Psoas muscle (tissue), 8 donors: ENCODE measurements around the gene AKR7A3. TPM values are rescaled to one million over a fixed set of nuclear protein-coding genes. Genes with fewer than 3 reads are reported as not detected.

Experiments
- ATAC-seq, 4 donors: fragments of 200-7000 bp; cut with Tn5 transposase; one replicate each; pipeline ENCODE4 v1.9.1; 2020; ENCODE audit warnings: moderate library complexity in 3 of 4, mild to moderate bottlenecking in 2 of 4
- DNase-seq, 2 donors: peaks; one replicate each; pipeline ENCODE4 v3.0.0-alpha.2; 2020
- H3K27ac ChIP-seq: fragments of 200-600 bp; one replicate; pipeline ENCODE4 v1.8.0; 2022
- H3K27me3 ChIP-seq, 3 donors: fragments of 200-600 bp in 1 of 3; one replicate each; pipeline versions ENCODE4 v1.6.1 to v1.8.0; 2013 to 2022; ENCODE audit warnings: low read length in 2 of 3, mild to moderate bottlenecking in 2 of 3, moderate library complexity in 1 of 3; ENCODE audit not compliant: insufficient read depth in 3 of 3
- H3K36me3 ChIP-seq, 2 donors: fragments of 200-600 bp in 1 of 2; one replicate each; pipeline versions ENCODE4 v1.6.1 to v1.8.0; 2013 to 2022; ENCODE audit warnings: low read depth in 1 of 2, mild to moderate bottlenecking in 1 of 2, moderate library complexity in 1 of 2; ENCODE audit not compliant: insufficient read depth in 1 of 2
- H3K4me1 ChIP-seq: fragments of 200-600 bp; one replicate; pipeline ENCODE4 v1.8.0; 2022
- H3K4me3 ChIP-seq: fragments of 200-600 bp; one replicate; pipeline ENCODE4 v1.8.0; 2022; ENCODE audit warnings: mild to moderate bottlenecking
- H3K9me3 ChIP-seq: fragments of 200-600 bp; one replicate; pipeline ENCODE4 v1.8.0; 2022
- CTCF ChIP-seq: fragments of 200-600 bp; IDR thresholded peaks from one replicate; pipeline ENCODE4 v1.8.0; 2022; ENCODE audit warnings: antibody characterized with exemption
- WGBS, 3 donors: extraction: QIAGEN DNeasy Blood & Tissue Kit; methylation state at CpG; one replicate each; pipeline versions ENCODE4 v1.1.6 to v1.1.7; 2013; 5-methylcytosine and 5-hydroxymethylcytosine counted together
- intact Hi-C, 2 donors: fragments of 100-400 bp; cut with DNase I; formaldehyde crosslinking; loops; one replicate each; pipeline versions ENCODE4 v1.11.0 to v1.14.2; 2022
- polyA plus RNA-seq, 3 donors: library from polyadenylated mRNA; stranded (reverse); fragments of 200-250 nt; gene quantifications; one replicate each; pipeline ENCODE4 v1.2.3, GENCODE V29; 2013
- total RNA-seq, 4 donors: library from RNA; stranded (reverse); fragmentation: NEBNext Ultra II Directional in 2 of 4; extraction: Animal tissue kit (Norgen Biotek cat#: 25700) in 2 of 4; gene quantifications; one replicate each; pipeline versions ENCODE4 v1.2.1 to v1.2.4, GENCODE V29; 2021 to 2023
- donor health status: healthy with polysubstance abuse.
- donor health status: DM: no; HTN: no; CAD: no; lungs with moderate emphysema.
- donor health status: Bipolar disorder and iron deficiency.
- donor health status: healthy.
- donor health status: DM: yes; HTN: yes; CAD: no.
- donor health status: DM: no; HTN: no; CAD: no.
- donor health status: DM: no; HTN: no; CAD: no.
- donor health status: DM: yes; HTN: yes; CAD: no.

AKR7A3 gene
- total and polyA plus RNA-seq, 7 donors: 0.15 to 0.42 (median 0.34) TPM; not detected in 1

- no peaks in the 10 kb centered on the region for H3K9me3 ChIP-seq
- H3K4me3 ChIP-seq: peak overlapping the region; percentile 97
- TF ChIP-seq CTCF: no peak
- ATAC-seq (no peak), DNase-seq (no peak)
- intact Hi-C loops: loop anchor here in 1 of 2 donors (5.0 kb wide), 1 partner anchor 61 kb away; the partner anchor contains the start of genes EMC1 and MRTO4
- WGBS, 3 donors: 33 to 39% (median 34%) methylated on average over 20 of the region's 20 CpGs
- peaks cover 28% of the 10 kb centered on the region for H3K4me1 ChIP-seq
- H3K27ac ChIP-seq: peak overlapping the region; percentile 99
- H3K36me3 ChIP-seq: peaks cover 0 to 18% of the 10 kb centered on the region in 2 donors
- no peaks in the 10 kb centered on the region for H3K27me3 ChIP-seq
Measured at GRCh38 chr1:19312782-19313635, 24.4 kb upstream of the AKR7A3 start.

- Histone ChIP-seq H3K4me3 (peak within 1 kb of the TSS; percentile 97), H3K27ac (peak within 1 kb of the TSS; percentile 99), H3K4me1 (peaks cover 28% of the 10 kb centered on the region), H3K9me3 (no peaks in the 10 kb centered on the region), H3K36me3 (peaks cover 0 to 20% of the 10 kb centered on the region in 2 donors), H3K27me3 (no peaks in the 10 kb centered on the region)
- intact Hi-C loops: loop anchor here in 1 of 2 donors (5.0 kb wide), 1 partner anchor 60 kb away; the partner anchor contains the start of genes EMC1 and MRTO4
- DNase-seq (peak; percentile 95 to 97), ATAC-seq (peak; percentile 96 to 97 (median 96))
- 0 to 1% (median 0%) methylated on average over 74 to 105 of the region's 105 CpGs for WGBS, 3 donors
- TF ChIP-seq CTCF: peak; percentile 7
Measured at GRCh38 chr1:19311931-19312781, 23.6 kb upstream of the AKR7A3 start, which contains the start of the genes AKR7A2 and SLC66A1. Gene AKR7A2, minus strand, starts transcription at chr1:19312144. Its CDS starts 20 bp downstream, at chr1:19312124. Gene SLC66A1, plus strand, starts transcription at chr1:19312326. Its CDS starts 5,352 bp downstream, at chr1:19317678.

- Histone ChIP-seq H3K9me3 (no peaks in the 10 kb centered on the region), H3K27ac (peak overlapping the region; percentile 99), H3K27me3 (no peaks in the 10 kb centered on the region), H3K4me1 (peaks cover 28% of the 10 kb centered on the region), H3K4me3 (peak overlapping the region; percentile 97), H3K36me3 (peaks cover 0 to 26% of the 10 kb centered on the region in 2 donors)
- TF ChIP-seq CTCF: no peak
- no peak for ATAC-seq
- peak in 1 of 2 donors; percentile 66 for DNase-seq
- intact Hi-C loops: loop anchor here in 1 of 2 donors (5.0 kb wide), 1 partner anchor 59 kb away; the partner anchor contains the start of genes EMC1 and MRTO4
- WGBS, 3 donors: 1% methylated on average over 21 to 29 of the region's 29 CpGs
Measured at GRCh38 chr1:19311503-19311930, 22.9 kb upstream of the AKR7A3 start.

GRCh38 chr1:19310720-19311502 lies 22.3 kb upstream of the AKR7A3 start:
- no peak overlapping the region for H3K27ac ChIP-seq
- H3K36me3 ChIP-seq: peaks cover 0 to 32% of the 10 kb centered on the region in 2 donors
- TF ChIP-seq CTCF: no peak
- intact Hi-C loops: loop anchor here in 1 of 2 donors (5.0 kb wide), 1 partner anchor 59 kb away; the partner anchor contains the start of genes EMC1 and MRTO4
- H3K4me1 ChIP-seq: peaks cover 28% of the 10 kb centered on the region
- no peaks in the 10 kb centered on the region for H3K9me3 ChIP-seq
- no peaks in the 10 kb centered on the region for H3K27me3 ChIP-seq
- 41 to 46% (median 43%) methylated on average over 13 of the region's 13 CpGs for WGBS, 3 donors
- DNase-seq (no peak), ATAC-seq (no peak)
- H3K4me3 ChIP-seq: peak overlapping the region; percentile 97
